HG03521 (cell line): ENCODE data around the gene KAT14.
A peak's percentile ranks its signal among the peaks of the same experiment; 100 is the strongest.
"Not testable (repeated sequence)": the region's sequence is repeated elsewhere in the genome, so short reads cannot be mapped to it uniquely, and the experiment has no call there.

Experiments
- ATAC-seq: cut with Tn5 transposase; IDR thresholded peaks from one replicate; pipeline ENCODE4 v1.9.1; 2021; ENCODE audit warnings: mild to moderate bottlenecking, moderate library complexity; ENCODE audit not compliant: unreplicated experiment

The KAT14 gene, protein sequence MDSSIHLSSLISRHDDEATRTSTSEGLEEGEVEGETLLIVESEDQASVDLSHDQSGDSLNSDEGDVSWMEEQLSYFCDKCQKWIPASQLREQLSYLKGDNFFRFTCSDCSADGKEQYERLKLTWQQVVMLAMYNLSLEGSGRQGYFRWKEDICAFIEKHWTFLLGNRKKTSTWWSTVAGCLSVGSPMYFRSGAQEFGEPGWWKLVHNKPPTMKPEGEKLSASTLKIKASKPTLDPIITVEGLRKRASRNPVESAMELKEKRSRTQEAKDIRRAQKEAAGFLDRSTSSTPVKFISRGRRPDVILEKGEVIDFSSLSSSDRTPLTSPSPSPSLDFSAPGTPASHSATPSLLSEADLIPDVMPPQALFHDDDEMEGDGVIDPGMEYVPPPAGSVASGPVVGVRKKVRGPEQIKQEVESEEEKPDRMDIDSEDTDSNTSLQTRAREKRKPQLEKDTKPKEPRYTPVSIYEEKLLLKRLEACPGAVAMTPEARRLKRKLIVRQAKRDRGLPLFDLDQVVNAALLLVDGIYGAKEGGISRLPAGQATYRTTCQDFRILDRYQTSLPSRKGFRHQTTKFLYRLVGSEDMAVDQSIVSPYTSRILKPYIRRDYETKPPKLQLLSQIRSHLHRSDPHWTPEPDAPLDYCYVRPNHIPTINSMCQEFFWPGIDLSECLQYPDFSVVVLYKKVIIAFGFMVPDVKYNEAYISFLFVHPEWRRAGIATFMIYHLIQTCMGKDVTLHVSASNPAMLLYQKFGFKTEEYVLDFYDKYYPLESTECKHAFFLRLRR

DNA sequence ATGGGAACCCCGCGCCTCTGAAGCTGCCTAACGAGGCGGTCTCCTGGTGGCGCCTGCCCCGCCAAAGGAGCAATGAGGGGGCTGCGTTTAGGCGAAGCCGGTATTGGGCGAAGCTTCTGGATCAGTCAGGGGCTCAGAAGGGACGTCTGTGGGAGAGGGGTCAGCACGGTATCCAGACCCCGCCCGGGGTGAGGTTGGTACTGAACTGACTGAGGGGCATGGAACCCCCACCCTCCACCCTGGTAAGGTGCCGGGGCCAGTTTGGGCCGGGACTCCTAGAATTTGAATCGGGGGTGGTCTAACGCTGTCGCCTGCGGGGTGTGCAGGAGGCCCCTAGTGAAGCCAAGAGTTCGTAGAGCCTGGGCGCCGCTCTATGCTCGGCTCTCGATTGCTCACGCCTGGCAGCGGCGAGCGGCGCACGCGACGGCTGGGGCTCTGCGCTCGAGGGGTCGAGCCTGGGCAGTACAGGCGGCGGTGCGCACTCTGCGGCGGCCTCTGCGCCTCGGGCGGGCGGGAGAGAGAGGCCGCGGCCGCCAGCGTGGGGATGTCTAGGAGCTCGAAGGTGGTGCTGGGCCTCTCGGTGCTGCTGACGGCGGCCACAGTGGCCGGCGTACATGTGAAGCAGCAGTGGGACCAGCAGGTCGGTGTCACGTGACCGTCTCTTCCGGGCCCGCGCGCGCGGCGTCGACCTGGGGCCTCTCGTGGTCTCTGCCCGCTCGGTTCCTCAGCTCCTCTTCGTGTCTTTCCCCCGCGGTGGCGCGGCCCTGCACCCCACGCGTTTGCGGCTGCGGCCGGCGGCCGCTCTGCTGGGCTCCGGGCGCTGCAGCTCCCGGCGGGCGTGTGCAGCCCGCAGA, at the start of gene KAT14, which contains the start of gene PET117:
Gene KAT14 (plus strand): TSS at position 452 of the 854 bp plus-strand sequence. CDS start 4,798 bp downstream, outside the sequence.
Gene PET117 (plus strand): TSS at position 452 of the 854 bp plus-strand sequence. CDS start 93 bp downstream, at position 545.
- peak; percentile 84 for ATAC-seq

DNA sequence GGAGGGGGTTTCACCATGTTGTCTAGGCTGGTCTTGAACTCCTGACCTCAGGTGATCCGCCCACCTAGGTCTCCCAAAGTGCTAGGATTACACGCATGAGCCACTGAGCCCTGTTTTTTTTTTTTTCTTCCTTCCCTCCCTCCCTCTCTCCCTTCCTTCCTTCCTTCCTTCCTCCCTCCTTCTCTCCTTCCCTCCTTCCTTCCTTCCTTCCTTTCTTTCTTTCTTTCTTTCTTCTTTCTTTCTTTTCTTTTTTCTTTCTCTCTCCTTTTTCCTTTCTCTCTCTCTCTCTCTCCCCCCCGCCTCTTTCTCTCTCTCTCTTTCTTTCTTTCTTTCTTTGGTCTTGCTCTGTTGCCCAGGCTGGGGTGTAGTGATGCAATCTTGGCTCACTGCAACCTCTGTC, 49.4 kb upstream of the KAT14 start:
- not testable (repeated sequence) for ATAC-seq

DNA sequence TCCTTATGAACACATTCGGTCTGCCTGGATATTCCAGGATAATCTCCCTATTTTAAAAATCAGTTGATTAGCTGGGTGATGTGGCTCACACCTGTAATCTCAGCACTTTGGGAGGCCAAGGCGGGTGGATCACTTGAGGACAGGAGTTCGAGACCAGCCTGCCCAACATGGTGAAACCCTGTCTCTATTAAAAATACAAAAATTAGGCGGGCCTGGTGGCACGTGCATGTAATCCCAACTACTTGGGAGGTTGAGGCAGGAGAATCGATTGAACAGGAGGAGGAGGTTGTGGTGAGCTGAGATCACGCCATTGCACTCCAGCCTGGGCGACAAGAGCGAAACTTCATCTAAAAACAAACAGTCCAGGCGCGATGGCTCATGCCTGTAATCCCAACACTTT, 48.8 kb upstream of the KAT14 start:
- ATAC-seq = not testable (repeated sequence)

DNA sequence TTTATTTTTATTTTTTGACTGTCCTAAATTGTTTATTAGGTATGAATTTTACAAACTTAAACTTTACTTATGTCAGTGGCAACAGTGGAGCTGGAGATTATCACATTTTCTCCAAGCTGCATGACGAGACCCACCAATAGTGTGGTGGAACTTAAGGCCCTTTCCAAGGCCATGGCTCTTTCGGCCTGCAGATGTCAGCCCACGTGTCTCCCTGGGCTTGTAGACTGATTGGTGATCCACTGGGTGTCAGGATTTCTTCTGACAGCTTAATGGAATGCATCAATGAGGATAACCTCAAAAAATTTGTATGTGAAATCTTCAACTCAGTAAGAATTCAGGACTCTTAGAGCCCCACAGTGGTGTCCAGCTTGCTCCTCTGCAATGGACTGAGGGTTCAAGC, 47.6 kb upstream of the KAT14 start:
- no peak for ATAC-seq

DNA sequence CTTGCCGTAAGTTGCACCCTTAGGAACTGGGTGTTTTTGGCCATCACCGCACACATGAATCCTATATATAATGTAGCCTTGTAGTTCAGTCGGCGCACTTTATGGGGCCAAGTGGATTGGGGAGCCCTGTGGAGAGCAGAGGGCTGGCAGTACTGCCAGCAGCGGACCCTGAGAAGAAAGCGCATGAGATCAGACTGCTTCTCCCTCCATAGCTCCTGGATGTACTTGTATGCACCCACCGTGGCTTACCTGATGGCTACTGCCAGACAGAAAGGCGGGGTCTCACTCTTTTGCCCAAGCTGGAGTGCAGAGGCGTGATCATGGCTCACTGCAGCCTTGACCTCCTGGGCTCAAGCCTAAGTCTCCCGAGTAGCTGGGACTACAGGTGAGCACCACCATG, 47.2 kb upstream of the KAT14 start:
- no peak for ATAC-seq

DNA sequence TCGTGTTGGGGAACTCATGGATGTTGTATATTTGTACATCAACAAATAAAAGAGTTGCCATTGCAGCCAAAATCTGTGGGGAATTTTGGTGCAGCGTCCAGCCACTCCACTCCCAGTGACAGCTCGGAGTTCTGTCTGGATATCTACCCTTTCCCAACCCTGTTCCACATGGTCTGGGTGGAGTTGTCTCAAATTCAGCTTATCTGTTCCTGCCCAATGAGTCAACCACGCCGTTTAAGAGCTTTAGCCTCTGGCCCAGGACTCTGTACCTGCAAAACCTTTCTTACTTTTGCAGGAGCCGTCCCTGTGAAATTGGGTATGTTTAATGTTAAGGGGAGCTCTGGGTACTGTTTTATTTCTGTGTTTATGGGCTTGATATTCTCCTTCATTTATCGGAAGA, 46.0 kb upstream of the KAT14 start:
- ATAC-seq = no peak

DNA sequence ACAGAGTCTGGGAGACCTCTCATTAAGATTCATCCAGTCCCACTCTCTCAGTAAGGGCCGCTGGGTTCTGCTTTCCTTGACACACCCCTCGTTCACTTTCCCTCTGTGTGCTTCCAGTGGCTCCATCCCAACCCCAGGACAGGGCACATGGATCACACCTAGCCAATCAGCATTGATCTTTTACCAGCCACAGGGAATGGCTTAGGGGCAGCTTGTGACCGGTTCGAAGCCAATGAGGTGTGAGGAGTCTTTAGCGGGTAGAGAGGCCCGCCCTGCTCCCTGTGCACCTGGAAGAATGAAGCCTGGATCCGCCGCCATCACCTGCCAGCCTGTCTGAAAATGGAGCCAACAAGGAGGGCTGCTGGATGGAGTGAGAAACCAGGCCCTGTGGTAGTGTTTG, 44.8 kb upstream of the KAT14 start:
- no peak for ATAC-seq

DNA sequence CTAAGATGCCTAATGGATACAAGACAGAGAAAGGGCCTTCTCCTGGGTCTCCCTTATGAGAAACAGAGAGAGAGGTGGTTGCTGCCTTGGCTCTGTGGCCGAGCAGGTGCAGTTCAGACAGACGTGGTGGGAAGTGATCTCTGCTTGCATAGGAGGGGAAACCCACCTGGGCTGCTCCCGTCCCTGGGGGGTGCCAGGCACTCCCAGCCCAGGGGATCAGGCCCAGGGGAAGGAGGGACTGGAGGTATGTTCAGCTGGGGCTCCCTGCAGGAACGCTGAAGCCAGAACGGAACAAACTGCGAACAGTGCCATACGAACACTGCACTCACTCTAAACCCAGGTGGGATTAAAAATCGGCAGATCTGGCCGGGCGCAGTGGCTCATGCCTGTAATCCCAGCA, 44.3 kb upstream of the KAT14 start:
- ATAC-seq = no peak

DNA sequence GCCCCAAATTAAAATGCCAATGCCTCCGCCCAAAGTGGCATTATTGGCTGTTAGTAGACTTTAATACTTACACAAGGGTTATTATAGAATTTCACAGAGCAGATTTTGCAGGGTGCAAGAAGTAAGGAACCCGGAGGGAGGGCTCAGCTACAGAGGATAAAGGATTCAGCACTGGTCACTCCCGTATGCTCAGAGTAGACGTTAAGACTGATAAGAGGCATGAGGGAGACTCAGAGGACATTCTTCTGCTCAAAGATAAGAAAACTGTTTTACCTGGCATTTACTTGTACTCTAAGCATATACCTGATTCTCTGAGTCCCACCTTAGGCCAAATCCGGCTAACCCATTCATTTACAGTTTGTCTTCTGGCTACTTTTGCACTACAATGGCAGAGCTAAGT, 43.5 kb upstream of the KAT14 start:
- ATAC-seq = no peak

DNA sequence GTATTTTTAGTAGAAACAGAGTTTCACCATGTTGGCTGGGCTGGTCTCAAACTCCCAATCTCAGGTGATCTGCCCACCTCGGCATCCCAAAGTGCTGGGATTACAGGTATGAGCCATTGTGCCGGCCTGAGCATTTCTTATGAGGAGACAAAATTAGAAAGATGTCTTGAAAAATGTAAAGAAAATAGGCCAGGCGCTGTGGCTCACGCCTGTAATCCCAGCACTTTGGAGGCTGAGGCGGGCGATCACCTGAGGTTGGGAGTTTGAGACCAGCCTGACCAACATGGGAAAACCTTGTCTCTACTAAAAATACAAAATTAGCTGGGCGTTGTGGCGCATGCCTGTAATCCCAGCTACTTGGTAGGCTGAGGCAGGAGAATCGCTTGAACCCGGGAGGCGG, 37.1 kb upstream of the KAT14 start:
- ATAC-seq = not testable (repeated sequence)

DNA sequence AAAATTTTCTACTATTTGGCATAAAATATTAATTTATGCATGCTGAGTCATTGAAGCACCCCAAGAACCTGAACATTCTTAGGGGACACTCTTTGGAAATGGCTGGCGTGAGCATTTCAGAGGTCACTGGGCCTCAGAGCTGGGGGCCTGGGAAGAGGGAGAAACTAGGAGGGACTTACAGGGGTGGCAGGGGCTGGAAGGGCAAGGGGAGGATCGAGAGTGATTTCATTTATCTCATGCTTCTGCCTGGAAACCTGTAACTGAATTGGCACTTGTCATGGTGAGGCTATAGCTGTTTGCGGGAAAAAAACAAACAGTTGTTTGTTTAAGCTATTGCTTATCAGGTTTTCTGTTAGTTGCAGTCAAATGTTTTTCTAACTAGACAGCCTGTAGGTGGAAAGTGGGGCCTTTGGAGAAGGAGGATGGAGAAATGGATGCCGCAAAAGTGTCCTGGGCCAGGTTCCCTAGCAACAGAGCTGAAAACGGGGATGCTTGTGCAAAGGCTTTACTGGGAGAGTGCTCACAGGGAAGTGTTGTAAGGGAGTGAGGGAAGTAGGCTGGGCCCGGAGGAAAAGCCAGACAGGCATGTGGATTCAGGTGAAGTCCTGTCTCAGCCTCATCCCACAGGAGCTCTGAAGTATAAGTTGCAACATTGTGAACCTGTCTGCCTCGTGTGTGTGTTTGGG, 36.4 kb upstream of the KAT14 start:
- no peak for ATAC-seq

DNA sequence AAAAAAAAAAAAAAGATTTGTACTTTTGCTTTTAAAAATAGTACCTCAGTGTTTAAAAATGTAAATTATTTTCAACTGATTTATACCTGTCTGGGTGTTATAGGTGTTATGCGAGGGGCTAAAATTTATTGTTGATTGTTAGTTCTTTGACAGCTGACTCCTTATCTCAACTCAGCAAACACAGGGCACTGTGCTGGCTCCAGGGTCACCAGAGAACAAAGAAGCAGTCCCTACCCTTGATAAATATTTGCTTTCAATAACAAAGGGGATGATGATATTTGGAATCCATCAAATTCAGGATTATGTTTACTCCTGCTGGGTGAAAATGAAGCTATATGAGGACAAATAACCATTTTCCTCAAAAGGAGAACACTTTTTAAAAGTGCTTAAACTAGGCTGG, 34.2 kb upstream of the KAT14 start:
- ATAC-seq = no peak

DNA sequence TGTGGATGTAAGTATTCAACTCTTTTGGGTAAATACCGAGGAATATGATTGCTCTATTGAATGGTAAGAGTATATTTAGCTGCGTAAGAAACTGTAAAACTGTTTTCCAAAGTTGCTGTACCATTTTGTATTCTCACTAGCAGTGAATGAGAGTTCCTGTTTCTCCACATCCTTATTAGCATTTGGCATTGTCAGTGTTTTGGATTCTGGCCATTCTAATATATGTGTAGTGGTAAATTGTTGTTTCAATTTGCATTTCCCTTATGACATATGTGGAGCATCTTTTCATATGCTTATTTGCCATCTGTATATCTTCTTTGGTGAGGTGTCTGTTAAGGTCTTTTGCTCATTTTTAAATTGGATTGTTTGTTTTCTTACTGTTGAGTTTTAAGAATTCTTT, 29.3 kb upstream of the KAT14 start:
- ATAC-seq = no peak

DNA sequence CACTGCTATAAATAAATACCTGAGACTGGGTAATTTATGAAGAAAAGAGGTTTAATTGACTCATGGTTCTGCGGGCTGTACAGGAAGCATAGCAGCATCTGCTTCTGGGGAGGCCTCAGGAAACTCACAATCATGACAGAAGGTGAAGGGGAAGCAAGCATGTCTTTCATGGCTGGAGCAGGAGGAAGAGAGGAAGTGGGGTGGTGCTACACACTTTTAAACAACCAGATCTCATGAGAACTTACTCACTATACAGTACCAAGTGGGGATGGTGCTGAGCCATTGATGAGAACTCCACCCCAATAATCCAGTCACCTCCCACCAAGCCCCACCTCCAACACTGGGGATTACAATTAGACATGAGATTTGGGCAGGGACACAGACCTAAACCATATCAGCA, 9.1 kb upstream of the KAT14 start:
- ATAC-seq = not testable (repeated sequence)

DNA sequence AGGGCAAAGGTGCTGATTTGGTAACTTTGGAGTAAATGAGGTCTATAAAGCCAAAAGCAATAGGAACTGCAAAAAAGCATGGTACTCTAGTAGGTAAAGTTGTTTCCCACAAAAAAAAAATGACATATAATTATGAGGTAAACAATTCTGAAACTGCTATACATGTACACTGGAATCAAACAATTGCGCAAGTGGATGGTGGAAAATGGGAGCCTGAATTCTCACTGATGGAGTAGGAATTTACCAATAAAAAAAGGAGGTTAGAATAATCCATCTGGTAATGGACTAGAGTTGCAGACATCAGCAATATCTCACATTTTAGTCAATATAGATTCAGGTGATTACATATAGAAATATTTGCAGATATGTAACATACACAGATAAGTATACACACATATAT, 5.0 kb upstream of the KAT14 start:
- no peak for ATAC-seq

DNA sequence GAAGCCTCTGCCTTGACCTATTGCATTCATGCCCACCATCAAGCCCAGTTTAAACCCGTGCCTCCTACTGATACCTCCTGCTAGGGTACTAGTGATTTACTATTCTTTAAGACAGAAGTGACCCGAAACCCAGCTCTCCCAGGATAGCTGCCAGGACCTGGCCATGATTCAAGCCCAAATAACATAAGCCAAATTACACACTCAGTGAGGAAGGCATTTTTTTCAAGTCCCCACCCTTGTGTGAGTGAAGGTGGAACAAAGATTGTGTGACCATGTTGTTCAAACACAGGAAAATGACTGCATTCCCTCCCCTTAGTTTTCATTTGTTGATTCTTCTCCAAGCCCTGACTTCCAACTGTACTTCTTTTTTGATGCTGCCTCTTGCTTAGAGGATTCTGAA, 3.7 kb upstream of the KAT14 start:
- no peak for ATAC-seq

DNA sequence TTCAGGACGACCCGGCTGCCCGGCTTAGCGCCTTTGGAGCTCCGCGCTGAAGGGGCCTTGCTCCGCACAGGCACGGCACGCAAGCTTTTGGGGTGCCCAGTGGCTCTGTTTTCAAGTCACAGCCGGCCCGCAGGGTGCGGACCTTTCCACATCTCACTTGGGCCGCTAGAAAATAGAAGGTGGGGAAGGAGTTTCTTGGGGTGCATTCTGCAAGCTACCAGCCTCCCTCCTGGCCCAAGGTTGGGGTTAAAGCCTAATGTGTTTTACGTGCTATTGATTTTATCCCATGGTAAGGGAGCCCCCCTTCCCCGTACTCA, 561 bp downstream of the KAT14 start:
- ATAC-seq = peak; percentile 2

DNA sequence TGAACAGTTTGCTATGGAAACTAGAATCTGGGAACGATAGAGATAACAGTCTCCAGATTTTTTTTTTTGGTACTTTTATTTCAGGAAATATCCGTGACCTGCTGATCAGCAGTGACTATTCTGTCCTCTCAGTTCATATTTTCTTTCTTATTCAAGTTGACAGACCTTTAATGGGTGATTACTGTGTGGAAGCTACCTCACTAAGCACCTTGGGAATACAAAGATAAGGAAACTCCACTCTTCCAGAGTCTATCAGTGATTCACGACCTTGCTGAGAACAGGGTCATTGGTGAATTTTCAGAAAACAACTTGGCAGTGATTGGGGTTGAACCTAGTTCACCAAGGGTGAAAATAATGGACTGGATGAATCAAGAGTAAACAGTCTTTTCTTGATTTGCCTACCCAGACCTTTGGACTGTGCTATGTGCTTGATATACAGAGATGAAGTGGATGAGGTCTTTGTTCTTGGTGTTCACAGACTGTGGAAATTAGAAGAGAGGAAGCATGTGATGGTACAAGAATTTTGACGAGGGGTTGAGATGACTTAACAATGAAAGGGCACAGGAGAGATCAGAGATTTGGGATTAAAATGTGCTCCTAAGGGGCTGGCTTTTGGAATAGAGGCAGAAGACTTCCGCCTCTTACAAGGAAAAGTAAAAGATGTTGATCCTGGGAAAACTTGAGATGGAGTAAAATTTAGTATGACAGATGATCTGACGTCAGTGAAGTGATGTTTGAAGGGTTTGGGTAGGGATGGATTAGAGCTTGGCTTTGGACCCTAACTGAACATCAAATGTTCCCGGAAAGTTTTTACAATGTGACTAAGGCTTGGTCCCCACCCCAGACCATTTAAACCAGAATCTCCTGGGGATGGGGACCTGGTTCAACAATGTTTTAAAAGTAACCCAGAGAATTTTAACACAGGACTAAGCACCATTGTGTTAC, 1.2 kb downstream of the KAT14 start:
- ATAC-seq = no peak

DNA sequence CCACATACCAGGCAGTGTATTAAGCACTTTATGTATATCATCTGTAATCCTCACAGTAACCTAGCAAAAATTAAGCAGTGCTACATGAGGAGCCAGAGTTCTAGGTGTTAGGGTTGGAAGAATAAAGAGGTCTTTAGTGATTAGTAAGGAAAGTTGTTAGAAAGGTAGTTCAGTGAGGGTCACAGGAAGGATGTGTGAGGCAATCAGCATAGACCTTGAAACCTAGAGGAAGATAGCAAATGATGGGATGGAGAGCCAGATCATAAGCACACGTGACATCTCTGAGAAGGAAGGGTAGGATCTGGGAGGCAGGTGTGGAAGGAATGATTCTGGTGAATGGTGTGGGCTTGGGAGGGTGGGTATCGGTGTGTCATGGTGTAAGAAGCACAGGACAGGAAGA, 2.2 kb downstream of the KAT14 start:
- ATAC-seq = no peak
